ENCODE data around the gene CDH23. TPM values are rescaled to one million over a fixed set of nuclear protein-coding genes. Genes with fewer than 3 reads are reported as not detected.

CDH23 gene
- polyA plus RNA-seq, 1 donor from 2014 or later = 6.6 TPM

DNA sequence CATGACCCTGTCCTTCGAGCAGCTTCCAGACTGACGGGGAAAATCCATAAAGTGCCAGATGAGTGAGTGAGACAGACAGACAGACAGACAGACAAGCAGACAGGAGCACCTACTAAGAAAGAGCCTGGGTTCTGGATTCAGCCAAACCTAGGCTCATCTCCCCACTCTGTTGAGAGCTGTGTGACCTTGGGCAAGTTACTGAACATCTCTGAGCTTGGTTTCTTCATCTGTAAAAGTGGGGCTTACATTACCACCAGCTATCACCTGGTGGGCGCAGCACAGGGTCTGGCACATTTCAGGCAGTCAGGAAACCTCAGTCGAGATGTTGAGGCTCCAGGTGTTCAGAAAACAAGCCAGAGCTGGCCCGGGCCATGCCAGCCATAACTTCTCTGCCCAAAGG is 285.3 kb downstream of the CDH23 start:
- Histone ChIP-seq H4K20me1 (ENCODE audit: insufficient read depth) (no peaks in the 10 kb centered on the region), H3K4me2 (ENCODE audit: low read length) (no peak overlapping the region), H3K9me3 (ENCODE audit: low read length) (no peaks in the 10 kb centered on the region), H3K27me3 (ENCODE audit: insufficient read depth, low read depth, low read length) (no peaks in the 10 kb centered on the region), H3K27ac (ENCODE audit: low read length) (no peak overlapping the region), H2AFZ (ENCODE audit: low read depth, low read length) (no peak overlapping the region), H3K9me2 (ENCODE audit: insufficient read depth, low read length) (no peaks in the 10 kb centered on the region), H3K79me2 (replicated peaks; ENCODE audit: insufficient read depth, low read length) (no peaks in the 10 kb centered on the region), H3K9ac (ENCODE audit: low read length) (no peak overlapping the region), H3K4me3 (ENCODE audit: low read length) (no peak overlapping the region), H3F3A (ENCODE audit: insufficient read depth, low read length, poor library complexity, severe bottlenecking) (no peaks in the 10 kb centered on the region), H3K36me3 (ENCODE audit: insufficient read depth, low read length) (no peaks in the 10 kb centered on the region)
- TF ChIP-seq SMC3 (conservative IDR thresholded peaks at IDR 0.05; ENCODE audit: poor library complexity) (no peak), POLR2AphosphoS5 (IDR thresholded peaks at IDR 0.05) (no peak), MXI1 (conservative IDR thresholded peaks at IDR 0.05; ENCODE audit: poor library complexity, severe bottlenecking) (no peak), RAD21 (conservative IDR thresholded peaks at IDR 0.05) (no peak), EP300 (conservative IDR thresholded peaks at IDR 0.05; ENCODE audit: poor library complexity, severe bottlenecking) (no peak), TAF1 (IDR thresholded peaks at IDR 0.05; ENCODE audit: low read depth) (no peak), EZH2 (IDR thresholded peaks at IDR 0.05; ENCODE audit: borderline replicate concordance, insufficient read depth, low read length, poor library complexity, severe bottlenecking) (no peak)
- TF ChIP-seq, protein P1, sequence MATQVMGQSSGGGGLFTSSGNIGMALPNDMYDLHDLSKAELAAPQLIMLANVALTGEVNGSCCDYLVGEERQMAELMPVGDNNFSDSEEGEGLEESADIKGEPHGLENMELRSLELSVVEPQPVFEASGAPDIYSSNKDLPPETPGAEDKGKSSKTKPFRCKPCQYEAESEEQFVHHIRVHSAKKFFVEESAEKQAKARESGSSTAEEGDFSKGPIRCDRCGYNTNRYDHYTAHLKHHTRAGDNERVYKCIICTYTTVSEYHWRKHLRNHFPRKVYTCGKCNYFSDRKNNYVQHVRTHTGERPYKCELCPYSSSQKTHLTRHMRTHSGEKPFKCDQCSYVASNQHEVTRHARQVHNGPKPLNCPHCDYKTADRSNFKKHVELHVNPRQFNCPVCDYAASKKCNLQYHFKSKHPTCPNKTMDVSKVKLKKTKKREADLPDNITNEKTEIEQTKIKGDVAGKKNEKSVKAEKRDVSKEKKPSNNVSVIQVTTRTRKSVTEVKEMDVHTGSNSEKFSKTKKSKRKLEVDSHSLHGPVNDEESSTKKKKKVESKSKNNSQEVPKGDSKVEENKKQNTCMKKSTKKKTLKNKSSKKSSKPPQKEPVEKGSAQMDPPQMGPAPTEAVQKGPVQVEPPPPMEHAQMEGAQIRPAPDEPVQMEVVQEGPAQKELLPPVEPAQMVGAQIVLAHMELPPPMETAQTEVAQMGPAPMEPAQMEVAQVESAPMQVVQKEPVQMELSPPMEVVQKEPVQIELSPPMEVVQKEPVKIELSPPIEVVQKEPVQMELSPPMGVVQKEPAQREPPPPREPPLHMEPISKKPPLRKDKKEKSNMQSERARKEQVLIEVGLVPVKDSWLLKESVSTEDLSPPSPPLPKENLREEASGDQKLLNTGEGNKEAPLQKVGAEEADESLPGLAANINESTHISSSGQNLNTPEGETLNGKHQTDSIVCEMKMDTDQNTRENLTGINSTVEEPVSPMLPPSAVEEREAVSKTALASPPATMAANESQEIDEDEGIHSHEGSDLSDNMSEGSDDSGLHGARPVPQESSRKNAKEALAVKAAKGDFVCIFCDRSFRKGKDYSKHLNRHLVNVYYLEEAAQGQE (IDR thresholded peaks at IDR 0.05; ENCODE audit: borderline replicate concordance) = no peak
- TF ChIP-seq, protein P2, sequence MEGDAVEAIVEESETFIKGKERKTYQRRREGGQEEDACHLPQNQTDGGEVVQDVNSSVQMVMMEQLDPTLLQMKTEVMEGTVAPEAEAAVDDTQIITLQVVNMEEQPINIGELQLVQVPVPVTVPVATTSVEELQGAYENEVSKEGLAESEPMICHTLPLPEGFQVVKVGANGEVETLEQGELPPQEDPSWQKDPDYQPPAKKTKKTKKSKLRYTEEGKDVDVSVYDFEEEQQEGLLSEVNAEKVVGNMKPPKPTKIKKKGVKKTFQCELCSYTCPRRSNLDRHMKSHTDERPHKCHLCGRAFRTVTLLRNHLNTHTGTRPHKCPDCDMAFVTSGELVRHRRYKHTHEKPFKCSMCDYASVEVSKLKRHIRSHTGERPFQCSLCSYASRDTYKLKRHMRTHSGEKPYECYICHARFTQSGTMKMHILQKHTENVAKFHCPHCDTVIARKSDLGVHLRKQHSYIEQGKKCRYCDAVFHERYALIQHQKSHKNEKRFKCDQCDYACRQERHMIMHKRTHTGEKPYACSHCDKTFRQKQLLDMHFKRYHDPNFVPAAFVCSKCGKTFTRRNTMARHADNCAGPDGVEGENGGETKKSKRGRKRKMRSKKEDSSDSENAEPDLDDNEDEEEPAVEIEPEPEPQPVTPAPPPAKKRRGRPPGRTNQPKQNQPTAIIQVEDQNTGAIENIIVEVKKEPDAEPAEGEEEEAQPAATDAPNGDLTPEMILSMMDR (IDR thresholded peaks at IDR 0.05; ENCODE audit: poor library complexity, severe bottlenecking) = no peak

DNA sequence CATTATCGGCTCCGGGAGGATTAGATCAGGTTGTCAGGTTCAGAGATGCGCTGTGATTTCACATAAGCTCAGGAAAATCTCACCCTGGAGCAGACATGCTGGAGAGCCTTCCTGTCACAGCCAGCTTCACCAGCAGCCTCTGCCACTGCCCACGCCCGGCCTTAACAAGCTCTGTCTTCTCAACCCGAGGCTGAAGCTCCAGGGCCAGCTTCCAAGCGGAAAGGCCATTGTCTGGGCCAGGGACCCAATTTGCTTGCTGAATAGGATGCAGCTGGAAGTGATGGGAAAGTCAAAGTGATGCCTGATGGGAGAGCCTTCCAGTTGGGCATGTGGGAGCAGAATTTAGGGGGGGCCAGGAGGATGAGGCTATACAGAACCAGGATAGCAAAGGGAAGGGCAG is 286.6 kb downstream of the CDH23 start:
- Histone ChIP-seq H3K4me2 (ENCODE audit: low read length) (no peak overlapping the region), H4K20me1 (ENCODE audit: insufficient read depth) (no peaks in the 10 kb centered on the region), H3K9ac (ENCODE audit: low read length) (peak overlapping the region; percentile 20), H3K27ac (ENCODE audit: low read length) (peak overlapping the region; percentile 60), H3K9me3 (ENCODE audit: low read length) (no peaks in the 10 kb centered on the region), H3F3A (ENCODE audit: insufficient read depth, low read length, poor library complexity, severe bottlenecking) (no peaks in the 10 kb centered on the region), H2AFZ (ENCODE audit: low read depth, low read length) (no peak overlapping the region), H3K27me3 (ENCODE audit: insufficient read depth, low read depth, low read length) (no peaks in the 10 kb centered on the region), H3K36me3 (ENCODE audit: insufficient read depth, low read length) (no peaks in the 10 kb centered on the region), H3K4me3 (ENCODE audit: low read length) (peak overlapping the region; percentile 15), H3K79me2 (replicated peaks; ENCODE audit: insufficient read depth, low read length) (no peaks in the 10 kb centered on the region), H3K9me2 (ENCODE audit: insufficient read depth, low read length) (no peaks in the 10 kb centered on the region)
- TF ChIP-seq MXI1 (conservative IDR thresholded peaks at IDR 0.05; ENCODE audit: poor library complexity, severe bottlenecking) = no peak
- no peak for TF ChIP-seq TAF1 (IDR thresholded peaks at IDR 0.05; ENCODE audit: low read depth)
- TF ChIP-seq, protein P2 (IDR thresholded peaks at IDR 0.05; ENCODE audit: poor library complexity, severe bottlenecking) = no peak
- TF ChIP-seq, protein P1 (IDR thresholded peaks at IDR 0.05; ENCODE audit: borderline replicate concordance) = no peak
- TF ChIP-seq SMC3 (conservative IDR thresholded peaks at IDR 0.05; ENCODE audit: poor library complexity) = no peak
- no peak for TF ChIP-seq EP300 (conservative IDR thresholded peaks at IDR 0.05; ENCODE audit: poor library complexity, severe bottlenecking)
- no peak for TF ChIP-seq EZH2 (IDR thresholded peaks at IDR 0.05; ENCODE audit: borderline replicate concordance, insufficient read depth, low read length, poor library complexity, severe bottlenecking)
- no peak for TF ChIP-seq POLR2AphosphoS5 (IDR thresholded peaks at IDR 0.05)
- TF ChIP-seq RAD21 (conservative IDR thresholded peaks at IDR 0.05) = no peak

All from neural cell (in vitro differentiated cells).